ENCODE measurements around the gene KCNT1. TPM values are rescaled to one million over a fixed set of nuclear protein-coding genes. Genes with fewer than 3 reads are reported as not detected.

KCNT1 gene
- total RNA-seq, 1 experiment from 2014 or later: 0.09 TPM

GRCh38 chr9:135694414-135694813 lies 7.6 kb upstream of the KCNT1 start:
- Histone ChIP-seq H3K4me3 (ENCODE audit: low read depth, low read length) (no peak overlapping the region), H3K36me3 (ENCODE audit: control insufficient read depth, insufficient read depth, low read length) (peaks cover 4% of the 10 kb centered on the region), H3K4me1 (no peaks in the 10 kb centered on the region), H3K27me3 (replicated peaks; ENCODE audit: control insufficient read depth, insufficient read depth, low read length) (no peaks in the 10 kb centered on the region), H3K9me3 (no peaks in the 10 kb centered on the region)
- Mint-ChIP-seq H3K9me3 (ENCODE audit: unreplicated experiment) (no peaks in the 10 kb centered on the region), H3K4me3 (ENCODE audit: unreplicated experiment) (no peak overlapping the region), H3K27me3 (ENCODE audit: insufficient read depth, unreplicated experiment) (no peaks in the 10 kb centered on the region), H3K36me3 (ENCODE audit: insufficient read depth, unreplicated experiment) (peaks cover 8% of the 10 kb centered on the region), H3K4me1 (ENCODE audit: low read depth, unreplicated experiment) (no peaks in the 10 kb centered on the region), H3K27ac (ENCODE audit: unreplicated experiment) (no peak overlapping the region)
- intact Hi-C loops (cut with micrococcal nuclease; ENCODE audit: unreplicated experiment): no loop called here
- DNase-seq: no peak
- BruUV-seq (replicated peaks): no TSS peak
- CTCF ChIA-PET: no interaction called here
- TF ChIP-seq CTCF (IDR thresholded peaks at IDR 0.05; ENCODE audit: insufficient read depth in 1 of 2, low read depth in 1 of 2, low read length in 1 of 2, severe bottlenecking in 1 of 2, unreplicated experiment in 1 of 2): no peak
- POLR2A ChIA-PET: no interaction called here

GRCh38 chr9:135695036-135695435 lies 6.9 kb upstream of the KCNT1 start:
- Histone ChIP-seq H3K27me3 (replicated peaks; ENCODE audit: control insufficient read depth, insufficient read depth, low read length) (no peaks in the 10 kb centered on the region), H3K36me3 (ENCODE audit: control insufficient read depth, insufficient read depth, low read length) (peaks cover 4% of the 10 kb centered on the region), H3K9me3 (no peaks in the 10 kb centered on the region), H3K4me3 (ENCODE audit: low read depth, low read length) (no peak overlapping the region), H3K4me1 (peaks cover 6% of the 10 kb centered on the region)
- TF ChIP-seq CTCF (IDR thresholded peaks at IDR 0.05; ENCODE audit: insufficient read depth in 1 of 2, low read depth in 1 of 2, low read length in 1 of 2, severe bottlenecking in 1 of 2, unreplicated experiment in 1 of 2): no peak
- POLR2A ChIA-PET: no interaction called here
- Mint-ChIP-seq H3K27ac (ENCODE audit: unreplicated experiment) (no peak overlapping the region), H3K4me1 (ENCODE audit: low read depth, unreplicated experiment) (no peaks in the 10 kb centered on the region), H3K36me3 (ENCODE audit: insufficient read depth, unreplicated experiment) (peaks cover 8% of the 10 kb centered on the region), H3K4me3 (ENCODE audit: unreplicated experiment) (no peak overlapping the region), H3K9me3 (ENCODE audit: unreplicated experiment) (no peaks in the 10 kb centered on the region), H3K27me3 (ENCODE audit: insufficient read depth, unreplicated experiment) (no peaks in the 10 kb centered on the region)
- CTCF ChIA-PET: no interaction called here
- DNase-seq: no peak
- intact Hi-C loops (cut with micrococcal nuclease; ENCODE audit: unreplicated experiment): no loop called here
- no TSS peak for BruUV-seq (replicated peaks)

GRCh38 chr9:135695642-135696041 lies 6.3 kb upstream of the KCNT1 start:
- Mint-ChIP-seq H3K36me3 (ENCODE audit: insufficient read depth, unreplicated experiment) (peaks cover 8% of the 10 kb centered on the region), H3K27ac (ENCODE audit: unreplicated experiment) (no peak overlapping the region), H3K27me3 (ENCODE audit: insufficient read depth, unreplicated experiment) (no peaks in the 10 kb centered on the region), H3K4me3 (ENCODE audit: unreplicated experiment) (no peak overlapping the region), H3K4me1 (ENCODE audit: low read depth, unreplicated experiment) (no peaks in the 10 kb centered on the region), H3K9me3 (ENCODE audit: unreplicated experiment) (no peaks in the 10 kb centered on the region)
- intact Hi-C loops (cut with micrococcal nuclease; ENCODE audit: unreplicated experiment): no loop called here
- CTCF ChIA-PET: no interaction called here
- no peaks in the 10 kb centered on the region for H3K9me3 ChIP-seq
- H3K4me1 ChIP-seq: peaks cover 12% of the 10 kb centered on the region
- H3K4me3 ChIP-seq (ENCODE audit: low read depth, low read length): no peak overlapping the region
- no peaks in the 10 kb centered on the region for H3K27me3 ChIP-seq (replicated peaks; ENCODE audit: control insufficient read depth, insufficient read depth, low read length)
- H3K36me3 ChIP-seq (ENCODE audit: control insufficient read depth, insufficient read depth, low read length): peaks cover 4% of the 10 kb centered on the region
- DNase-seq: no peak
- no peak for TF ChIP-seq CTCF (IDR thresholded peaks at IDR 0.05; ENCODE audit: insufficient read depth in 1 of 2, low read depth in 1 of 2, low read length in 1 of 2, severe bottlenecking in 1 of 2, unreplicated experiment in 1 of 2)
- BruUV-seq (replicated peaks): no TSS peak
- POLR2A ChIA-PET: no interaction called here
